Brain microvascular endothelial cell (primary cell): ENCODE data around the gene GALNT1.
"Not testable (repeated sequence)": the region's sequence is repeated elsewhere in the genome, so short reads cannot be mapped to it uniquely, and the experiment has no call there.

Experiments used
- DNase-seq: peaks from one replicate; pipeline ENCODE4 v3.0.0-alpha.2; 2020
- H3K27ac ChIP-seq: fragments of 250-450 bp; sonication (Bioruptor Pico); 2 replicates; pipeline ENCODE4 v1.5.1; 2020; ENCODE audit warnings: mild to moderate bottlenecking, moderate library complexity
- H3K27me3 ChIP-seq: fragments of 250-450 bp; sonication (Bioruptor Pico); replicated peaks from 2 replicates; pipeline ENCODE4 v1.5.1; 2020; ENCODE audit warnings: mild to moderate bottlenecking
- H3K36me3 ChIP-seq: fragments of 250-450 bp; sonication (Bioruptor Pico); replicated peaks from 2 replicates; pipeline ENCODE4 v1.5.1; 2020; ENCODE audit warnings: mild to moderate bottlenecking
- H3K4me3 ChIP-seq: 2 replicates; pipeline ENCODE4 v1.5.1; 2011; ENCODE audit warnings: low read depth, mild to moderate bottlenecking, control low read depth, low read length, moderate library complexity
- in situ Hi-C: cut with HindIII; loops from 2 replicates; pipeline ENCODE4 v1.10.0; 2017; ENCODE audit warnings: low sequenced_read_pairs, low pct_ligation_motif_present
- TF ChIP-seq, protein P1 (sequence below): IDR thresholded peaks from 2 replicates; pipeline ENCODE4 v1.5.1; 2011; ENCODE audit warnings: low read depth, mild to moderate bottlenecking, moderate library complexity, low read length, control low read depth, inconsistent platforms; ENCODE audit errors: missing control alignments

The GALNT1 gene

DNA sequence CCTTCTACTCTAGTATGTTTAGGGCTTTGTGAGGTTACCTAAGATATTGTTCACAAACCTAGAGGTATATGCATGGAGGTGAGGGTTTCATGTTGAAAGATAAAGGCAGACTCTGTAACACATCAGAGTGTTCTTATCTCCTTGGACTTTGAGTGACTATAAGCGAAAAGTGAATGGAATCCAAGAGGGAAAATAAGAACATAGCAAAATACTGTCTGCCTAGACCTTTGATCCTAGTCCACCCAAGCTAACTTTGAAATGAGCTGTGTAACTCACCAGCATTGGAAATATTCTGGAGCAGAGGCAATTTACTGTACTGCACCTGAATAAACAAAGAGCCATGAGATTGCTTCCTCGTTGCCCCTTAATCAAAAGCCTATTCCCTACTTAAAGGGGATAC is 28.2 kb upstream of the GALNT1 start:
- in situ Hi-C loops, result no loop called here
- Histone ChIP-seq H3K36me3 (no peaks in the 10 kb centered on the region), H3K4me3 (no peak overlapping the region), H3K27ac (no peak overlapping the region), H3K27me3 (no peaks in the 10 kb centered on the region)
- DNase-seq, result no peak
- TF ChIP-seq, protein P1, sequence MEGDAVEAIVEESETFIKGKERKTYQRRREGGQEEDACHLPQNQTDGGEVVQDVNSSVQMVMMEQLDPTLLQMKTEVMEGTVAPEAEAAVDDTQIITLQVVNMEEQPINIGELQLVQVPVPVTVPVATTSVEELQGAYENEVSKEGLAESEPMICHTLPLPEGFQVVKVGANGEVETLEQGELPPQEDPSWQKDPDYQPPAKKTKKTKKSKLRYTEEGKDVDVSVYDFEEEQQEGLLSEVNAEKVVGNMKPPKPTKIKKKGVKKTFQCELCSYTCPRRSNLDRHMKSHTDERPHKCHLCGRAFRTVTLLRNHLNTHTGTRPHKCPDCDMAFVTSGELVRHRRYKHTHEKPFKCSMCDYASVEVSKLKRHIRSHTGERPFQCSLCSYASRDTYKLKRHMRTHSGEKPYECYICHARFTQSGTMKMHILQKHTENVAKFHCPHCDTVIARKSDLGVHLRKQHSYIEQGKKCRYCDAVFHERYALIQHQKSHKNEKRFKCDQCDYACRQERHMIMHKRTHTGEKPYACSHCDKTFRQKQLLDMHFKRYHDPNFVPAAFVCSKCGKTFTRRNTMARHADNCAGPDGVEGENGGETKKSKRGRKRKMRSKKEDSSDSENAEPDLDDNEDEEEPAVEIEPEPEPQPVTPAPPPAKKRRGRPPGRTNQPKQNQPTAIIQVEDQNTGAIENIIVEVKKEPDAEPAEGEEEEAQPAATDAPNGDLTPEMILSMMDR, result no peak

DNA sequence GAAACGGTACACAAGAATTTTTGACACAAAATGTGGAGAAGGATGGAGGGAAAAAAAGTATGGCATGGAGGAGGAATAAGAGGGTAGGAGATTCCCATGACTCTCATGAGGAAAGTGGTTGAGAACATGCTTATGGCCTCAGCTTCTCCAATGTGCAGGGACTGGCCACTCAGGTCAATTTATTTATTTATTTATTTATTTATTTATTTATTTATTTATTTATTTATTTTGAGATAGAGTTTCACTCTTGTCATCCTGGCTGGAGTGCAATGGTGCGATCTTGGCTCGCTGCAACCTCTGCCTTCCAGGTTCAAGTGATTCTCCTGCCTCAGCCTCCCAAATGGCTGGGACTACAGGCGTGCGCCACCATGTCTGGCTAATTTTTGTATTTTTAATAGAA is 26.0 kb upstream of the GALNT1 start:
- H3K27ac ChIP-seq, H3K36me3 ChIP-seq, DNase-seq, H3K4me3 ChIP-seq, in situ Hi-C loops, H3K27me3 ChIP-seq: not testable (repeated sequence)

DNA sequence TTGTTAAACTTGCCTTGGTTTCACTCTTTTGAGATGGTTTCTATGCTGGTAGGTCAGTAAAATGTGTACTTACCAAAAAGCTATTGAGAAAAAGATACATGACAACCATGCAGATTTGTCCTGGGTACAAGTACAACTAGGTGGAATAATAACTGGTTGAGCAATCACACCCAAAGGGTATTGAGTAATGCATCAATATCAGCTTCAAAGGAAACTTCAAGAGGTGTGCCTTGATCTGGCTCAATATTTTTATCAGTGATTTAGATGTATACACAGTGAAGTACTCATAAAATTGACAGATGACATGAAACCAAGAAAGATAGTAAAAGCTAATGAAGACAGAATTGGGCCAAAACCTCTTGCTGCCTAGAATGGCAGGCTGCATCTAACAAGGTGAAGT is 21.7 kb upstream of the GALNT1 start:
- in situ Hi-C loops, result no loop called here
- Histone ChIP-seq H3K36me3 (no peaks in the 10 kb centered on the region), H3K27ac (no peak overlapping the region), H3K27me3 (no peaks in the 10 kb centered on the region), H3K4me3 (no peak overlapping the region)
- TF ChIP-seq, protein P1, result no peak
- DNase-seq, result no peak

DNA sequence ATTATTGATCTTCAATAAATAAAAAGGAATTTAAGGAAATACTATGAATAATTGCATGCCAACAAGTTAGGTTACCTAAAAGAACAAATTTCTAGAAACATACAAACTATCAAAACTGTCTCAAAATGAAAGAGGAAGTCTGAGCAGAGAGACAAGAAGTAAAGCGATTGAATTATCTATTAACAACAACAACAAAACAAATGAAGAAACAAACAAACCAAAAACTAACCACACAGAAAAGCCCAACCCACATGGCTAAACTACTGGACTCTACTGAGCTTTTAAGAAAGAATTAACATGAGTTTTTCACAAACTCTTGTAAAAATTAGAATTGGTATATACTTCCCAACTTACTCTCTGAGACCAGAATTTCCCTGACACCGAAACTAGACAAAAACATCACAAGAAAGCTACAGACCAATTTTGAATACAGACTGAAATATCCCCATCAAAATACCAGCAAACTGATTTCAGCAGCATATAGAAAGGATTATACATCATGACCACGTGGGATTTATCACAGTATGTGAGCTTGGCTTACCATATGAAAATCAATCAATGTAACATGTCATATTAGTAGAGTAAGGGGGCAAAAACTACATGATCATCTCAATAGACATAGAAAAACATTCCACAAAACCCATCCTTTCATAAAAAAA is 16.6 kb upstream of the GALNT1 start:
- DNase-seq, result no peak
- Histone ChIP-seq H3K36me3 (no peaks in the 10 kb centered on the region), H3K27me3 (no peaks in the 10 kb centered on the region), H3K4me3 (no peak overlapping the region), H3K27ac (no peak overlapping the region)
- TF ChIP-seq, protein P1, result no peak
- in situ Hi-C loops, result no loop called here

DNA sequence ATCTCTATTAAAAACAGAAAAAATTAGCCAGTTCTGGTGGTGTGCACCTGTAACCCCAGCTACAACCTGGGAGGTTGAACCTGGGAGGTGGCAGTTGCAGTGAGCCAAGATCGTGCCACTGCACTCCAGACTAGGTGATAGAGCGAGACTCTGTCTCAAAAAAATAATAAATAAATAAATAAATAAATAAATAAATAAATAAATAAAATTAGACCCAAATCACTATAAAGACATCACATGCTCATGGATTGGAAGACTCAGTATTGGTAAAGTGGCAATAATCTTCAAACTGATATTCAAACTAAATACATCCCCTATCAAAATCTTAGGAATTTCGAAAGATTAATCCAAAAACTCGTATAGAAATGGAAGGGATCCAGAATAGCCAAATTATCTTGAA is 15.5 kb upstream of the GALNT1 start:
- in situ Hi-C loops, result no loop called here
- no peaks in the 10 kb centered on the region for H3K36me3 ChIP-seq
- H3K27me3 ChIP-seq, result no peaks in the 10 kb centered on the region
- DNase-seq, result no peak
- H3K27ac ChIP-seq, result no peak overlapping the region
- TF ChIP-seq, protein P1, result no peak
- H3K4me3 ChIP-seq, result no peak overlapping the region

DNA sequence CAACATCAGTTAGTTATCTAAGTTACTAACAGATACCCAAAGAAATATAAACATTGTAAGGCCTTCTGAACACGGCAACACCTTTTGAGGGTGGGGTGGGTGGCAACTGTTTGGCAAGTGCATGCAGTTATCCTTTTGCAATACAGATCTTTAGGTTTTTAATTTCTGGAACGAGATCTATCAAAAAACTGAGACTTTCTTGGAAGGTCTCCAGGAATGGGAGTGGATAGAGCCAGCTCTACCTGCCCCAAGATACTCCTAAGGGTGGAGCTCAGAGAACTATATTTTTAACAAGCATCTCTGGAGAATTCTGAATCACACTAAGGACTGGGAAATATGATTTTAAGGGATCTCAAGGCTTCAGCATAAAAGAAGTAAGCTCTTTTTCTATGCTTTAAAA is 11.4 kb upstream of the GALNT1 start:
- no peak for DNase-seq
- H3K4me3 ChIP-seq, result no peak overlapping the region
- in situ Hi-C loops, result no loop called here
- H3K36me3 ChIP-seq, result no peaks in the 10 kb centered on the region
- no peak overlapping the region for H3K27ac ChIP-seq
- H3K27me3 ChIP-seq, result no peaks in the 10 kb centered on the region
- TF ChIP-seq, protein P1, result no peak
